Gastrocnemius medialis (tissue), 4 donors: ENCODE data around the gene ZDHHC18. TPM values are rescaled to one million over a fixed set of nuclear protein-coding genes. Genes with fewer than 3 reads are reported as not detected.

Source experiments
- ATAC-seq, 2 donors: fragments of 150-250 bp; one replicate each; pipeline ENCODE4 v1.9.1; 2016
- DNase-seq, 2 donors: peaks; one replicate each; pipeline ENCODE4 v3.0.0-alpha.2; 2019
- H3K27ac ChIP-seq, 4 donors: fragments of 200-600 bp; sonication (generic); 1 replicate in 1 of 4; 2 replicates in 3 of 4; pipeline ENCODE4 v1.5.1; 2016 to 2018; ENCODE audit warnings: mild to moderate bottlenecking in 2 of 4, moderate library complexity in 1 of 4
- H3K27me3 ChIP-seq, 3 donors: fragments of 200-600 bp; sonication (generic) in 2 of 3; 1 replicate in 1 of 3; 2 replicates in 2 of 3; pipeline versions ENCODE4 v1.5.1 to v1.6.0; 2016 to 2019; ENCODE audit warnings: mild to moderate bottlenecking in 1 of 3, moderate library complexity in 1 of 3
- H3K36me3 ChIP-seq, 2 donors: fragments of 200-600 bp; sonication (generic) in 1 of 2; one replicate each; pipeline ENCODE4 v1.5.1; 2017 to 2018
- H3K4me1 ChIP-seq, 2 donors: fragments of 200-600 bp; sonication (generic) in 1 of 2; one replicate each; pipeline ENCODE4 v1.5.1; 2016 to 2017; ENCODE audit warnings: mild to moderate bottlenecking in 2 of 2
- H3K4me3 ChIP-seq, 4 donors: fragments of 200-600 bp; sonication (generic) in 3 of 4; 1 replicate in 1 of 4; 2 replicates in 3 of 4; pipeline ENCODE4 v1.5.1; 2016 to 2019; ENCODE audit warnings: mild to moderate bottlenecking in 2 of 4
- H3K9me3 ChIP-seq, 3 donors: fragments of 200-600 bp; sonication (generic) in 2 of 3; 1 replicate in 1 of 3; 2 replicates in 2 of 3; pipeline ENCODE4 v1.5.1; 2016 to 2019
- CTCF ChIP-seq, 5 experiments: fragments of 450-650 bp in 3 of 5; fragments of 200-600 bp in 2 of 5; sonication (generic) in 2 of 5; IDR thresholded peaks in 4 of 5; conservative IDR thresholded peaks in 1 of 5; 1 replicate in 4 of 5; 2 replicates in 1 of 5; pipeline ENCODE4 v1.5.1; 2016 to 2019; ENCODE audit warnings: antibody characterized with exemption in 5 of 5, mild to moderate bottlenecking in 3 of 5, moderate library complexity in 3 of 5
- POLR2A ChIP-seq, 2 donors: fragments of 450-650 bp; IDR thresholded peaks; one replicate each; pipeline ENCODE4 v1.6.1; 2017; ENCODE audit warnings: antibody characterized with exemption in 2 of 2, mild to moderate bottlenecking in 2 of 2, moderate library complexity in 2 of 2
- in situ Hi-C, 4 donors: fragments of 200-750 bp; cut with MboI; loops; one replicate each; pipeline versions ENCODE4 v1.15.0 to v1.8.0; 2017; ENCODE audit warnings: low sequenced_read_pairs in 4 of 4
- intact Hi-C: fragments of 100-400 bp; cut with DNase I; formaldehyde crosslinking; loops from one replicate; pipeline ENCODE4 v1.15.1; 2023; ENCODE audit warnings: low total_unique reads
- total RNA-seq, 4 donors: library from RNA; depleted of rRNA; stranded (reverse); fragments of >200 nt; gene quantifications; one replicate each; pipeline versions ENCODE4 v1.1.0 to v1.2.3, GENCODE V29; 2016

The ZDHHC18 gene
- total RNA-seq, 4 donors from 2014 or later, result 8.1 to 16.3 (median 12.5) TPM

- no peak overlapping the region for H3K27ac ChIP-seq
- H3K36me3 ChIP-seq, result peaks cover 0 to 42% of the 10 kb centered on the region in 2 donors
- DNase-seq, result no peak
- intact Hi-C loops (no loop called here), in situ Hi-C loops (no loop called here)
- no peaks in the 10 kb centered on the region for H3K9me3 ChIP-seq
- TF ChIP-seq CTCF (IDR thresholded peaks at IDR 0.05 in 4 of 5, conservative IDR thresholded peaks at IDR 0.05 in 1 of 5) (no peak), POLR2A (IDR thresholded peaks at IDR 0.05) (no peak)
- H3K4me1 ChIP-seq, result no peaks in the 10 kb centered on the region
- no peaks in the 10 kb centered on the region for H3K27me3 ChIP-seq
- no peak overlapping the region for H3K4me3 ChIP-seq
- no peak for ATAC-seq
Measured at GRCh38 chr1:26856604-26857469, 30.3 kb downstream of the ZDHHC18 start.

- H3K27me3 ChIP-seq, result no peaks in the 10 kb centered on the region
- no peaks in the 10 kb centered on the region for H3K4me1 ChIP-seq
- no peak for DNase-seq
- intact Hi-C loops, result no loop called here
- no peak overlapping the region for H3K4me3 ChIP-seq
- H3K9me3 ChIP-seq, result no peaks in the 10 kb centered on the region
- in situ Hi-C loops, result no loop called here
- TF ChIP-seq CTCF (IDR thresholded peaks at IDR 0.05 in 4 of 5, conservative IDR thresholded peaks at IDR 0.05 in 1 of 5), result no peak
- TF ChIP-seq POLR2A (IDR thresholded peaks at IDR 0.05), result no peak
- no peak for ATAC-seq
- H3K36me3 ChIP-seq, result peaks cover 0 to 34% of the 10 kb centered on the region in 2 donors
- H3K27ac ChIP-seq, result no peak overlapping the region
Measured at GRCh38 chr1:26857473-26858060, 31.1 kb downstream of the ZDHHC18 start.

GRCh38 chr1:26858160-26858559 is 31.7 kb downstream of the ZDHHC18 start:
- no peaks in the 10 kb centered on the region for H3K9me3 ChIP-seq
- ATAC-seq (no peak), DNase-seq (no peak)
- no peaks in the 10 kb centered on the region for H3K4me1 ChIP-seq
- H3K4me3 ChIP-seq, result no peak overlapping the region
- intact Hi-C loops, result no loop called here
- TF ChIP-seq CTCF (IDR thresholded peaks at IDR 0.05 in 4 of 5, conservative IDR thresholded peaks at IDR 0.05 in 1 of 5) (no peak), POLR2A (IDR thresholded peaks at IDR 0.05) (no peak)
- H3K36me3 ChIP-seq, result peaks cover 0 to 32% of the 10 kb centered on the region in 2 donors
- in situ Hi-C loops, result no loop called here
- H3K27ac ChIP-seq, result no peak overlapping the region
- H3K27me3 ChIP-seq, result no peaks in the 10 kb centered on the region

- Histone ChIP-seq H3K36me3 (peaks cover 0 to 24% of the 10 kb centered on the region in 2 donors), H3K4me1 (peaks cover 3 to 6% of the 10 kb centered on the region in 2 donors), H3K9me3 (no peaks in the 10 kb centered on the region), H3K27ac (no peak overlapping the region), H3K27me3 (no peaks in the 10 kb centered on the region), H3K4me3 (no peak overlapping the region)
- ATAC-seq (no peak), DNase-seq (no peak)
- in situ Hi-C loops, result no loop called here
- intact Hi-C loops, result no loop called here
- TF ChIP-seq CTCF (IDR thresholded peaks at IDR 0.05 in 4 of 5, conservative IDR thresholded peaks at IDR 0.05 in 1 of 5), result no peak
- TF ChIP-seq POLR2A (IDR thresholded peaks at IDR 0.05), result no peak
Measured at GRCh38 chr1:26858891-26859640, 32.6 kb downstream of the ZDHHC18 start.
